GM12873 (cell line): Measurements from ENCODE around the gene OR13C3.

Experiments used
- CTCF ChIP-seq: IDR thresholded peaks from 2 replicates; pipeline ENCODE4 v1.5.1; 2012; ENCODE audit warnings: low read depth, mild to moderate bottlenecking, moderate library complexity, low read length, control low read depth; ENCODE audit not compliant: insufficient read depth; ENCODE audit errors: missing control alignments

The OR13C3 gene

GRCh38 chr9:104506565-104506964, 30.1 kb downstream of the OR13C3 start:
- no peak for TF ChIP-seq CTCF

GRCh38 chr9:104503963-104504362, 32.7 kb downstream of the OR13C3 start, which contains the start of gene OR13F1:
Gene OR13F1, plus strand, starts transcription at chr9:104504263. Its CDS starts 0 bp downstream, at chr9:104504263.
- no peak for TF ChIP-seq CTCF

- no peak for TF ChIP-seq CTCF
Observed at GRCh38 chr9:104503440-104503839, 33.2 kb downstream of the OR13C3 start.

DNA sequence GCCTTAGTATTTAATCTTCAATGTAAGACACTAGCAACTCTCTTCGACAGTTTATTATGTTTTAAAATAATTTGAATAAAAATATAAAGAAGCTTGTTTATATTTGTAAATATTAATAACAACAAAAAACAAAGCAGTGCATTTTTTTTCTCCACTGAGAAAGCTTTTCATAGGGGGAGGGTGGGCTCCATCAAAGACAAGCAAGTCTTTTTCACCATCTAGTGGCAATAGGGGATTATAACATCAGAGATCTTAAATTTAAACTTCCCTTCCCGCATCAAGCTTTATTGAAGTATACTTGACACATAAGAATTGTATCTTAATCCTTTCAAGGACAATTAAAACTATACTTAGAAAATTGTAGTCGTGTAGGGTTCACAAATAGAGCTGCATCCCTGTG, 41.8 kb downstream of the OR13C3 start:
- no peak for TF ChIP-seq CTCF
